ENCODE data around the gene POTEB3.
"Not testable (repeated sequence)": the region's sequence is repeated elsewhere in the genome, so short reads cannot be mapped to it uniquely, and the experiment has no call there.

Gene POTEB3

DNA sequence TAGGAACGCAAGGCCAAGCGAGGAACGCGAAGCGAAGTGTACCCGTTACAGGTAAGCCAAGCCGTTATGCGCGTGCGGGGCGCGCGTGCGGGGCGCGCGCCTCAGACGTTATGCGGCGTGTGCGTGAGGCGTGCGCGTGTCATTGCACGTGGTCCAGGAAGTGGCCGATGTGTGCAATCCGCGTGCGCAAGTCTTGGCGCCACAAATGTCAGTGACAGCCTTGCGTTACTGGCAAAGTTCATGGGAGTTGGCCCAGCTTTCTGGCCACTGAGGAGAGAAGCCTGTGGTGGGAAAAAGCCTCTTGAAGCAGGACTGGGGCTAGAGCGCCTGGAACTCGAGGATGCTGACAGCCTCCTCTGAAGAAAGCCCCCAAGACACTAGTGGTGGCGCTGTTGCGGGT lies at the start of gene POTEB3:
Gene POTEB3, minus strand, starts transcription at position 101 of the 400 bp plus-strand sequence. CDS start 488 bp downstream, outside the sequence.
- FAIRE-seq; DNase-seq (ENCODE audit: insufficient read length, low spot score): not testable (repeated sequence)

DNA sequence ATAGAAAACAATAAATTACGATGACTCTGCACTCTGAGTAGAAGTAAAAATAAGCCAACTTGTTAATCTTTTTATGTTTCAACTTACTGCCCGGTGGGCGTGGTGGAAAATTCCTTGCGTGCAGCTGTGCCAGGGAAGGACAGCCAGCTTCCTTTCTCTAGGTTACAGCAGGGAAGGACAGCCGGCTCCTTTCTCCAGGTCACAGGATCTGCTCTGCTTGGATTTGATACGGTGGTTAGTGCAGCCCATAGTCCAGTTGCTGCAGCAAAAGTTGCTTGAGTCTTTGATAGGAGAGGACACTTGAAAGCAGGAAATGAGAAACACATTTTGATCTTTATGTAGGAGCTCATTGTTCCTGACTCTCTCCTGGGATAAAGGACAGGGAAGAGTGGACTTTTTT lies 13.4 kb upstream of the POTEB3 start:
- FAIRE-seq; DNase-seq (ENCODE audit: insufficient read length, low spot score): not testable (repeated sequence)

- FAIRE-seq; DNase-seq (ENCODE audit: insufficient read length, low spot score): not testable (repeated sequence)
Observed at GRCh38 chr15:21451920-21452563, 11.7 kb upstream of the POTEB3 start.

DNA sequence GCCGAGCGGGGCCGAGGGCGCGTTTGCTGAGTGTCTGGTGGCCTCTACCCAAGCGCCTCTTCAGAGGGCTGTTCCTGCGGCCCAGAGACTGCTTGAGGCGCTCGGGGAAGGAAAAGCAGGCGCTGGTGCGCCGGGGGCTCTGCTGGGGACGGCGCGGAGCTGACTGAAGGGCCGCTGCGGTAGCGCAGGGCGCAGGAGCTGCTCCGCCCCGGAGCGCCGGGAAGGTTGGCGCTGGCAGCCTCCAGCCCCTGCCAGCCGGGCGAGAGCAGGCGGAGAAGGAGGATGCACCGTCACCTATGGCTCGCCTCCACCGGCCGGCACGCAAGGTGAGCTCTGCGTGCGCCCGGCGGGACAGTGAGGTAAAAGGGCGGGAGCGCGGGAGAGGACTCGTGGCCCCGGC lies 11.2 kb upstream of the POTEB3 start:
- not testable (repeated sequence) for DNase-seq (ENCODE audit: insufficient read length, low spot score)

DNA sequence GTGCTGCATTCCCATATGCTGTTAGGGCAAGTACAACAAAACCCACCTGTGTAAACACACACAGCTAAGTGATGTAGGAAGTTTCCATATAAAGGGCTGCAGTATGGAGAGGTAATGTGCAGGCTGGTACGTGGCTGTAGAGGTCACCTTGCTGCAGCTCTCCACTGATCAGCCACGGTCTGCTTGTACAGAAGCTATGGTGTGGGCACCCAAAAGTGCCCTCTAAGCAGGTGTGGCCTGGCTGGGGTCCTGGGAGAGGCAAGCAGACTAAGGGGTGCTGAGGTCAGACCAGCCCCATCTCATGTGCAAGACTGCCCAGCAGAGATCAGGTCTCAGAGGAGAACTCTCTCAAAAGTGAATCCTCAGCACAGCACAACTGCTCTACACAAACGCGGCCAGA lies 32.9 kb downstream of the POTEB3 start:
- DNase-seq (ENCODE audit: insufficient read length, low spot score); FAIRE-seq: not testable (repeated sequence)

More for the DNA sequence above, 11.2 kb upstream of the POTEB3 start:
- FAIRE-seq: not testable (repeated sequence)

- DNase-seq (ENCODE audit: insufficient read length, low spot score); FAIRE-seq: not testable (repeated sequence)
Observed at GRCh38 chr15:21401531-21401930, 38.8 kb downstream of the POTEB3 start.

DNA sequence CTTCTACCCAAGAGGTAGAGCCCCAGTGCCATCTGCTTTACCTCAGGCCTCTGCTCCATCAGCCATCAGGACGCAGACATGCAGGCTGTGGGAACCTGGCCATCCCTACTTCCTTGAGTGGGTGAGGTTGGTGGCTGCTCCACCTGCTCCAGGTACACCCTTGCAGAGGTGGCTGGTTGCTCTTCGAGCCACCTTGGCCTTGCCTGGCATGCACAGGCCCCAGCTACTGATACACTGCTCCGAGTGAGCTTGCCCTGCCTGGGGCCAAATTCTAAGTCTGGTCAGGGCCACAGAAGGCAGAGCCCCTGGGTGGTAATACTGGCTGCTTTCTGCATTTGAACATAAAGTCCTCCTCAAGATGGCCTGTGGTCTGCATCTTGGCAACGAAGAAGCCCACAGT lies 41.2 kb downstream of the POTEB3 start:
- DNase-seq (ENCODE audit: insufficient read length, low spot score); FAIRE-seq: not testable (repeated sequence)

- not testable (repeated sequence) for DNase-seq (ENCODE audit: insufficient read length, low spot score); FAIRE-seq
Observed at GRCh38 chr15:21398511-21398910, 41.8 kb downstream of the POTEB3 start.

GRCh38 chr15:21397656-21398055 lies 42.6 kb downstream of the POTEB3 start:
- not testable (repeated sequence) for FAIRE-seq; DNase-seq (ENCODE audit: insufficient read length, low spot score)

GRCh38 chr15:21397186-21397585 lies 43.1 kb downstream of the POTEB3 start:
- FAIRE-seq; DNase-seq (ENCODE audit: insufficient read length, low spot score): not testable (repeated sequence)

DNA sequence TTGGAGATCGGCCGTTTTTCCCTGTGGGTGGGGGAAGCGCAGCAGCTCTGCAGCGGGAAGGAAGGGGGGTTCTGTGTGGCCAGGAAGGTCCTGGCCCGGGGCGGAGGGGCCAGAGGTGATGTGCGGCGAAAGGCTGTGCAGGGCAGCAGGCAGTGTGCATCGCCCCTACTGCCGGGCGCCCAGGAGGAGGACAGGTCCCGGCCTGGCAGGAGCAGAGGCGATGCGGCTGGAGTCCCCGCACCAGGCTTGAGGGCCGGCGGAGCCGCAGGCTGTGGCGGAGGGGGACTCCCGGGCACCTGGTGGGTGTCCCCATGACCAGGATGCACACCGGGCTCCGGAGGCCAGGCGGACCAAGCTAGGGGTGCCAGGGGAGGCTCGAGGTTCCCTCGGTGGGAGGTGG lies 54.3 kb downstream of the POTEB3 start:
- DNase-seq (ENCODE audit: insufficient read length, low spot score); FAIRE-seq: not testable (repeated sequence)

DNA sequence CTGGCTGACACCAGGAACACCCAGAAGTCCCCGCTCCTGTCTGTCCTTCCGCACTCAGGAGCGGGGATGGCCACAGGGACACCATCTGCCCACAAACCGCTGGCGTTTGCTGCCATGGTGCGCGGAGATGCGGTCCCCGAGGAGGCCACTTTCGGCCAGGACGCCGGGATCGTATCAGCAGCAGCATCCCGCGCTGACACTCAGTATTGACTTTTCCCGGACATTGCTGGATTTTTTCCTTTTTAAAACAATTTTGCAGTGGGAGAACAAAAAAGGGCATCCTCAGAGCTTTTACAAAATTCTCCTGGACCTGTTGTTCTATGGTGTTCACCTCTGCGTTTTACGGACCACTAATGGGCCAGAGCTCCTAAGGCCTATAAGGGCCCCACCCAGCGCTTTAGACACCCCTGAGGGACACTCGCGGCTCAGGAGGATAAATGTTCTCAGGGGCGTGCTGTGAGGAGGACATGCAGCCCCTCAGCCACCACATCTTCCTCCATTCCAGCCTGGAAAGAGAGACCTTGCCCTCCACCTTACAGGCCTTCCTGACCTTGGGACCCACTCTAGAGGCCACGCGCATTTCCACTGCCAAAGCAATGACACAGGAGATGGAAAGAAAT lies 56.3 kb downstream of the POTEB3 start:
- not testable (repeated sequence) for FAIRE-seq; DNase-seq (ENCODE audit: insufficient read length, low spot score)

GRCh38 chr15:21373682-21374081 lies 66.6 kb downstream of the POTEB3 start:
- not testable (repeated sequence) for DNase-seq (ENCODE audit: insufficient read length, low spot score); FAIRE-seq

GRCh38 chr15:21369177-21369576 lies 71.1 kb downstream of the POTEB3 start:
- not testable (repeated sequence) for FAIRE-seq; DNase-seq (ENCODE audit: insufficient read length, low spot score)

- not testable (repeated sequence) for DNase-seq (ENCODE audit: insufficient read length, low spot score); FAIRE-seq
Observed at GRCh38 chr15:21368625-21369024, 71.7 kb downstream of the POTEB3 start.

All from H54 (cell line).